ENCODE measurements around the gene NCAPG.
"Not testable (repeated sequence)": the region's sequence is repeated elsewhere in the genome, so short reads cannot be mapped to it uniquely, and the experiment has no call there.

Gene NCAPG

DNA sequence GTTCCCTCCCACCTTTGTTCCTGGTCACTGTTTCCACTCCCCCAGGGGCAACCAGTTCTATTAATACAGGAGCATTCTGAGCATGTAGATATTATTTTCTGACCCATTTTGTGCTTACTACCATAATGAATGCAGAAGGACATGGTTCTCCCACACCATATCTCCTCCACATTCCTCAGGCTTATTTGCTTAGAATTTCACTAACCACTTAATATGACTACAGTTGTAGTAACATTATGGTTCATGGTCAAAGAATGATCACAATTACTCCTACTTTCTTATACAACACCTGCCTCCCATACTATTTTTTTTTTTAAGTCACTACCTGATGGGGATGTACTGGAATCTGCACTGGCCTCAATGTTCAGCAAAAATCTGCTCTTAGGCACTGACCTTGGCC, 21.8 kb upstream of the NCAPG start:
- no peak for DNase-seq

DNA sequence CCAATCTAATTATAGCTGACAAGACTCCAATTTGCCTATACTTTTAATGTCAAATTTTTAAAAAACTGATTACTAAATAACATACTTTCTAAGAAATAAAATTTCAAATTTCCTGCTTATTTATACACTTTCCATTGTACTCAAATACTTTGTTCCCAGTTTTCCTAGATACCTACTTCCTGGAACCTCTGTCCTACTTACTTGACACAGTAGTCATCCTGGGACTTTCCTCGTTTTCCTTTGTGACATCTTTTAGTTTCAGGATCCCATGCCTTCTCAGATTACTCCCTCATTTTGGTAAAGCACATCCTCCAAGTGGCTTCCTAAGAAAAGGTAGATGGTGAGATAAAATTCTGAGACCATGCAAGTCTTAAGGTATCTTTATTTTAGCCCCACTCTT, 16.0 kb upstream of the NCAPG start:
- no peak for DNase-seq

DNA sequence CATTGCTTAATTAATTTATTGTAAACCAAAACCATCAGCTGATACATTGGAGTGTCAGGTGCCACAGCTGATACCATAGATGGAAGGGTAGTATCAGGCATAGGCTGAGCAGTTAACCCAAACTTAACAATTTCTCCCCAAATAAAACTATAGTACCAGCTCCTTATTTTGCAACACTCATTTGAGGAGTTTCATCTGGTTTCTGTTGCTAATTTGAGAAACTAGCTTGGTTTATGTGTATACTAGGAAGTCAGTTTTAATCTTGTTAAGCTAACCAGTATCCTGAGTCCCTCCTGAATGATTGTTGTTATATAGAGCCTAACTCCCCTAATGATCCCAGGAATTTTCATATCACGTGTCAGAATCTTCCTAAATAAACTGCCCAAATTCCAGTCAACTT, 13.0 kb upstream of the NCAPG start:
- no peak for DNase-seq

DNA sequence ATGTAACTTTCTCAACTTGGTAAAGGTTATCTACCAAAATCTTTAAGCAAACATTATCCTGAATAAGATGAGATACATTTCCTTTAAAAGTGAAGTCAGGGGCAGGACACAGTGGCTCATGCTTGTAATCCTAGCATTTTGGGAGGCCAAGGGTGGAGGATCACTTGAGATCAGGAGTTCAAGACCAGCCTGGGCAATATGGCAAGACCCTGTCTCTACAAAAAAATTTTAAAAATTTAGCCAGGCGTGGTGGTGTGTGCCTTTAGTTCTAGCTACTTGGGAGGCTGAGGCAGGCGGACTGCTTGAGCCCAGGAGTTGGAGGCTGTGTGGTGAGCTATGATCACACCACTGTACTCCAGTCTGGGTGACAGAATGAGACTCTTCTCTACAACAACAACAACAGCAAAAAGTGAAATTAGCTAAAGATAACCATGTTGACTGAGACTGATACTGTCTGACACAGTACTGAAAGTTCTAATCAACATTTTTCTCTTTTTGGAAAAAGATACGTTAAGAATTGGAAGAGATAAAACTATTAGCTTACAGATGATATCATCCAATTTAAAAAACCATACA, 5.1 kb upstream of the NCAPG start:
- DNase-seq: no peak

DNA sequence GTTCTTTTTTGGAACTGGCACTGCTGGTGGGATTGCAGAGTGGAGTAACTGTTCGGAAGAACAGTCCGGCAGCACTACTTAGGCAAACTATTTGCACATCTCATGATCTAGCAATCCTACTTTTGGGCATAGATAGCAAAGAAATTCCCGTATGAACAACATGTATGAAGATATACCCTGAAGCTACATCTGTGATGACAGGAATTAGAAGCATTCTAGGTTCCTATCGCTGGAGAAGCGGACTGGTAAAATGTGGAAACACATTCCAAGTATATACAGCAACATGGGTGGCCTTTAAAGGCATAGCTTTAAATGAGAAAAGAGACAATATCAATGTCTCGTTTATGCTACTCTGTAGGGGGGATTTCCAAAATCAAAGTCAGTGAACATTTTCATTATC, 3.3 kb upstream of the NCAPG start:
- DNase-seq: no peak

DNA sequence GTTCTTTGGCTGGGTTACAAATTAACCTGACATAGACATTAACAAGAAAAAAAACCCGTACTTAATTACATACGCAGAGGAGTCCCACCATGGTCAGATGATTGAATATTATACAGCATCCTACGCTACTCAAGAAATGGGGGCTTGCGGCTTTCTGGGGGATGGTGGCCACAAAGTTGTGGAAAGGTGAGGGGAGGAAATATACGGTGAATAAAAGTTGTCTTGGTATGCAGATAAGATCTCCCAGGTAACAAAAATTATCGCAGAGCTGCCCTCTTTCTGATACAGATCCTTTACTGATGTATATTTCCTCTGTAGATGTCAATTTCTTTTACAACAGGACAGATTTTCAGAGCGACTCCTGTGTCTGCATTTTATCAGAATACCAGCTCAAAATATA, 1.1 kb upstream of the NCAPG start:
- no peak for DNase-seq

DNA sequence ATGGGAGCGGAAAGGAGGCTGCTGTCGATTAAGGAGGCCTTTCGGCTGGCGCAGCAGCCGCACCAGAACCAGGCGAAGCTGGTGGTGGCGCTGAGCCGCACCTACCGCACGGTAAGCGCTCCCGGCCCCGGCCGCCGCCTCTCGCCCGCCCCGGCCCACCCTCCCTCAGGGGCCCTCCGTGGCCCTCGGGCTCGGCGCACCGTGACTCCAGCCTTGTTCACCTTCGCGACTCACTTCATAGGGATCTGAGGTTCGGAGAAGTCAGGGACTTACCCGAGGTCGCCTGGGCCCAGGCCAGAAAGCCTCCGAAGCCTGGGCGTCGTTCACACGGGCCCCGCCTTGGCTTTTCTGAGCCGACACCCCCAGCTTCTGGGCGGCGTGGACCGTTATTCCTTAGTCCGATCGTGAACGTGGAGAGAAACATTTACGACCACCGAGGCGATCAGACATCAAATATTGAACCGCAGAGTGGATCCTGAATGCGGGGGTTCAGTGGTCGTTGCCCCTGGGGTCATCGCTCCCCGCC, 362 bp downstream of the NCAPG start:
- DNase-seq: peak; percentile 55

DNA sequence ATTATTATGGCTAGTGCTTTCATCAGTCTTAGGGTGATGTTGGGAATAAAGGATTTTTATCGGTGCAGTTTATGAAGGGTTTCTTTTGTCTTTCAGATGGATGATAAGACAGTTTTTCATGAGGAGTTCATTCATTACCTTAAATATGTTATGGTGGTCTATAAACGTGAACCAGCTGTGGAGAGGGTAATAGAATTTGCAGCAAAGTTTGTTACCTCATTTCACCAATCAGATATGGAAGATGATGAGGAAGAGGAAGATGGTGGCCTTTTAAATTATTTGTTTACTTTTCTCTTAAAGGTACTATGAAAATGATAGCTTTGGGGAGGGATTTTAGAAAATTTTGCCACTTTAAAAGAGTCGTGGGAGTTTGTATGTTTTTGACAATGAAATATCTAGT, 1.3 kb downstream of the NCAPG start:
- DNase-seq: no peak

DNA sequence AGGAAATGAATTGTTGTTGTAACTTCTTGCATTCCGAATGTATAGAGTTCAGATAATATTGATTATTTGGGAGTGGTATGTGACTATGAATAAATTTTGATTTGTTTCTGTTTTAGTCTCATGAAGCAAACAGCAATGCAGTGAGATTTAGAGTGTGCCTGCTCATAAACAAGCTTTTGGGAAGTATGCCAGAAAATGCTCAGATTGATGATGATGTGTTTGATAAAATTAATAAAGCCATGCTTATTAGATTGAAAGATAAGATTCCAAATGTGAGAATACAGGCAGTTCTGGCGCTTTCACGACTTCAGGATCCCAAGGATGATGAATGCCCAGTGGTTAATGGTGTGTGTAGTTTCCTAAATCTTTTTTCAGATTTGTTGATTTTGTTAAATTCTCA, 2.0 kb downstream of the NCAPG start:
- DNase-seq: no peak

DNA sequence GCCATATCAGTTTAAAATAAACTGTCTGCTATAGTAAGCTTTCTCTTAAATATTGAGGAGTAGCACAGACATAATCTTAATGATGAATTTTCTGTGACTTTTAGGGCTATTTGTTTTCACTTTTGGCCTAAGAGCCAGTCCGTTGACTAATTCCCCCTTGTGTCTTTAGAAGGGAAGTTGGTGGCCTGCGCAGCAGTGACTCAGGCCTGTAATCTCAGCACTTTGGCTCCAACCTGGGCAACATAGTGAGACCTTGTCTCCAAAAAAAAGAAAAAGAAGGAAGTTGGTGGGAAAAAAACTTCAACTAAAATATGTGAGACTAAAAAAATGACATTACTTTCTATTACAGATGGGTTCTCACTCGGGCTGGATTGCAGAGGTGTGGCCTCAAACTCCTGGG, 3.4 kb downstream of the NCAPG start:
- DNase-seq: no peak

DNA sequence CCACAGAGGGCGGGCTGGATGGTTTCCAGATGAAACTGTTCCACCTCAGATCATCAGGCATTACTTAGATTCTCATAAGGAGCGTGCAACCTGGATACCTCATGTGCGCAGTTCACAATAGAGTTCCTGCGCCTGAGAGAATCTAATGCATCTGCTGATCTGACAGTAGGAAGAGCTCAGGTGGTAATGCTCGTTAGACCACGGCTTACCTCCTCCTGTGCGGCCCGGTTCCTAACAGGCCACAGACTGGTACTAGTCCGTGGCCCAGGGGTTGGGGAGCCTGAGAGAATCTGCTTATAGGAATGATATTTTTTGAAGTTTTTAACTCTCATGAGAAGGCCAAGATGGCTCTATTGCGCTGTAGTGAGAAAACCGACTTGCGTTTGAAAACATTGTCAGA, 5.4 kb downstream of the NCAPG start:
- no peak for DNase-seq

DNA sequence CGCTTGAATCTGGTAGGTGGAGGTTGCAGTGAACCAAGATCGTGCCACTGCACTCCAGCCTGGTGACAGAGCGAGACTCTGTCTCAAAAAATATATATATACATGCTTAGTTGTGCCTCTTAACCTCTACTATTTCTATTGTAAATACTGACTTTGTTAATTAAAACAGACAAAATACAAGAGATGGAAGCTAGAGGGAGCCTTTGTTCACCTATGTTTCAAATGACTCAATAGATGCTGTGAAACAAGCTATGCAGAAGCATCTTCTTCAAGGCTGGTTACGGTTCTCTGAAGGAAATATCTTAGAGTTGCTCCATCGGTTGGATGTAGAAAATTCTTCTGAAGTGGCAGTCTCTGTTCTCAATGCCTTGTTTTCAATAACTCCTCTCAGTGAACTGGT, 6.2 kb downstream of the NCAPG start:
- no peak for DNase-seq

DNA sequence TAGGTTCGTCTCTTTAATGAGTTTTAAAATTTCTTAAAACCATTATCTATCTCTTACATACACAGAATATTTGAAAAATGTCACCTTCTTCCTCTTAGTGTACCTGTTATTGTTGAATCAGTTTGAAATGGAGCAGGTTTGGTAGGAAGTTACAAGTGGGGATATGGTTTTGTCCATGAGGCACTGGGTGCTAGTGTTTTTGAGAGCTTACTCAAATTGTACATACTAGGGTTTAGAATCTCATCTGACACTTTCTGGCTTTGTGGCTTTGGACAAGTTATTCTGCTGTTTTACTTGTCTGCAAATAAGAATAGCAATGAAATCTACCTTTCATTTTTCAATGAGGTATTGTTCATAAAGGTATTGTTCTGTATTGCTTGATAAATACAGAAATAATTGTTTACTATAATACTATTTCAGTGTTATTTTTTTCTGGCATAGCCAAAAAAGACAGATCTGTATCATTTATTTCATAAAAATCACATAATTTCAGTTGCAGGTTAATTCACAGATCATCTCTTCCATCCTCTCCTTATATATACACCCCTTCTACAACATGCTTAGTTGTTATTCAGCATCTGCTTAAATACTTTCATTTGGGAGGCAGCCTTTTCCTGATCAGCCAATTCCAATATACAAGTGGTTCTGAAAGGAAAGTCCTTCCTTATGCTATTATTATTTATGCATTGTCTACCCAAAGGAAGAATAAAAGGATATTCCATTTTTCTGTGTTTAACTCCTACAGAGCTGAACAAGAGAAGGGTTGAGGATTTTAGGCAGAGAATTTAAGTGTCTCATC, 13.3 kb downstream of the NCAPG start:
- no peak for DNase-seq

DNA sequence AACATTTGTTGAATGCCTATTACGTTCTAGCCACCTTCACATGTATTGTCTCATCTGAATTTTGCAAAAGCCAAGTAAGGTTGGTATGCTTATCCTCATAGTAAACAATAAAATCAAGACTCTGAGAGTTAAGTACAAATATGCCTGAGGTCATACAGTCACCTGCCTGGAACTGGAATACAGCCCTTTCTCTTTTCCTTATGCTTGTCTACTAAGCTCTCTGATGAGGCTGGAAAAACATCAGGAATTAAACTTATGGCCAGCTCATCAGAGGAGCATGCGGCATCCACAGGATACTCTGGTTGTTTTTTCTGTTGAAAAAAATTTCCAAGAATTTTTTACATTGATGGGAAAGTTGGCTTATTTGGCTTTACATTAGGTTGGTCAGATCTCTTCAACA, 35.5 kb downstream of the NCAPG start:
- DNase-seq: no peak

DNA sequence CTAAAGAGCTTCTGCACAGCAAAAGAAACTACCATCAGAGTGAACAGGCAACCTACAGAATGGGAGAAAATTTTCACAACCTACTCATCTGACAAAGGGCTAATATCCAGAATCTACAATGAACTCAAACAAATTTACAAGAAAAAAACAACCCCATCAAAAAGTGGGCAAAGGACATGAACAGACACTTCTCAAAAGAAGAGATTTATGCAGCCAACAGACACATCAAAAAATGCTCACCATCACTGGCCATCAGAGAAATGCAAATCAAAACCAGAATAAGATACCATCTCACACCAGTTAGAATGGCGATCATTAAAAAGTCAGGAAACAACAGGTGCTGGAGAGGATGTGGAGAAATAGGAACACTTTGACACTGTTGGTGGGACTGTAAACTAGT, 39.5 kb downstream of the NCAPG start:
- DNase-seq: not testable (repeated sequence)

DNA sequence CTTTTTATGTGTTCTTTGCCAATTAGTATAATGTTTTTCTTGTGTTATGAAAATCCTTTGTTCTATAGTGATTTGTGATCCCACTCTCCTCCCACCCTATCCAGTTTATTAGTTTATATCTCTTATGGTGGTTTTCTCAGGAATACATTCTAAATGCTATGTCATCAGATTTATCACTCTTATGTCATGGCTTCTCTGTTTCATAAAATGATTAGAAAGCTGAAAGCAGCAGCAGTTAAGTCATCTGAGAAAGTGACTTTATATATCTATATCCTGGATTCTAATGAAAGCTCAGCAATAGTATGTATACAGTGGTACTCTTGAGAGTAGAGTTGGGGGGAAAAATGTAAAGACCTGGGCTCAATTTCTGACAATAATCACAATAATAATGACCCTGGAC, 41.2 kb downstream of the NCAPG start:
- no peak for DNase-seq

DNA sequence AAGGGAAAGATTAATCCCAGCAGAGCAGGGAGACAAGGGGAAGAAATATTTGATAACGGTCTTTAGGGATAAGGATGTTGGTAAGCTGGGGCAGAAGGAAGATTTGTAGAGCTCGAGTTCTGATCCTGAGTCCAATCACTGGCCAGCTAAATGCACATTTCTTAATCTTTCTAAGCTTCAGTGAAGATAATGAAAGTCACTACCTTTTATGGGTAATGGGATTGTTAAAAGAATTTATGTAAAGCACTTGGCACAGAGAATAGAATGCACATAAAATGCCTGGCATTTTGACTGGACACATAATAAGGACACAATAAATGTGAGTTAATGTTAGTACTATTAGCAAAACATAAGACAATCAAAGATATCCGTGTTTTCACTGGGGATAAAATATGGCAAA, 43.3 kb downstream of the NCAPG start:
- no peak for DNase-seq

DNA sequence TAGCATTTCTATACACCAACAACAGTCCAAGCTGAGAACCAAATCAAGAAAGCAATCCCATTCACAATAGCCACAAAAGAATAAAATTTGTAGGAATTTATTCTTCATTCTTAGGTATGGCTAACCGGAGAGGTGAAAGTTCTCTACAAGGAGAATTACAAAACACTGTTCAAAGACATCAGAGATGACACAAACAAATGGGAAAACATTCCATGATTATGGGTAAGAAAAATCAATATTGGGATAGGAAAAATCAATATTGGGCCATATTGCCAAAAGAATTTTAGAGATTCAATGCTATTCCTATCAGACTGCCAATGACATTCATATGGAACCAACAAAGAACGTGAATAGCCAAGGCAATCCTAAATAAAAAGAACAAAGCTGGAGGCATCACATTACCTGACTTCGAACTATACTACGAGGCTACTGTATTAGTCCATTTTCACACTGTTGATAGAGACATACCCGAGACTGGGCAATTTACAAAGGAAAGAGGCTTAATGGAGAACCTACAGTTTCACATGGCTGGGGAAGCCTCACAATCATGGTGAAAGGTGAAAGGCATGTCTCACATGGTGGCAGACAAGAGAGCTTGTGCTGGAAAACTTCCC, 49.1 kb downstream of the NCAPG start:
- no peak for DNase-seq

DNA sequence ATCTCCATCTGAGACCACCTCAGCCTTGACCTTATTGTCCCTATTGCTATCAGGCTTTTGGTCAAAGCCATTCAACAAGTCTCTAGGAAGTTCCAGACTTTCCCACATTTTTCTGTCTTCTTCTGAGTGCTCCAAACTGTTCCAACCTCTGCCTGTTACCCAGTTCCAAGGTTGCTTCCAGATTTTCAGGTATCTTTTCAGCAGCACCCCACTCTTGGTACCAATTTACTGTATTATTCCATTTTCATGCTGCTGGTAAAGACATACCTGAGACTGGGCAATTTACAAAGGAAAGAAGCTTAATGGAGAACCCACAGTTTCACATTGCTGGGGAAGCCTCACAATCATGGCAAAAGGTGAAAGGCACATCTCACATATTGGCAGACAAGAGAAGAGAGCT, 51.1 kb downstream of the NCAPG start:
- not testable (repeated sequence) for DNase-seq

DNA sequence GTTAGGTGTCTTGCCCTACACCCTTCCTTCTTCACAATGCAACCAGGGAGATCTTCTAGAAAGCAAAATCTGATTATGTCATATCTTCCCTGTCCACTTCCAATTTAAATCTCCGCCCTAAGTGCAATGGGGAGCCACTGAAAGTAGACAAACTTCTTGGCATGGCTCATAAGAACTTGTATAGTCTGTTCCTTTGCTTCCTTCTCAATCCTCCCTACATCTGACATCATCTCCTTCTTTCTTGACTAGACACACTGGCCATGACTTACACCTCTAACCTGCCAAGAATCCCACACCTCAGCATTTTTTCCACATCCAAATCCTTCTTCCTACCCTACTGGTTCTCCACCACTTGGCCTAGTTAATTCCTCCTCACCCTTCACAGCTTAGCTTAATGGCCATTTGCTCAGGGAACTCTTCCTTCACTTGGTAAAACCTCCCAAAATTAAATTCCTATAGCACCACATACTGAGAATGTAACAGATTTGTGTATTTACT, 55.1 kb downstream of the NCAPG start:
- DNase-seq: no peak

DNA sequence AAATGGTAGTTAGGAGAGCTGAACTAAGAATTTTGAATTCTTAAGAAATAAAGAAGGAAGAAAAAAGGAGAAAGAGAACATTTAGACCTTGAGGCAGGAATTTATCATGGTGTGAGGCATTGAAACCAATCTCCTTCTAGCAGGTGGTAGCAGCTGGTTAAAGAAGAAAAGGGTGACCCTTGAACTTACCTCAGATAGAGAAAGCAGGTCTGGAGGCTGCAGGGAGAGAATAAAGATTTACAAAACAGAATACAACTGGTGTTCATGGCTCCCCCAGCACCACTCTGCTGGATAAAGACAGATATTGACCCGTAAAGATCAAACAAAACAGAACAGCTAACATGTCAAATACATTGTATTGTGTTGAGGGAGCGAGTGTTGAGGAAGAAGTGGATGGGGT, 56.0 kb downstream of the NCAPG start:
- no peak for DNase-seq

DNA sequence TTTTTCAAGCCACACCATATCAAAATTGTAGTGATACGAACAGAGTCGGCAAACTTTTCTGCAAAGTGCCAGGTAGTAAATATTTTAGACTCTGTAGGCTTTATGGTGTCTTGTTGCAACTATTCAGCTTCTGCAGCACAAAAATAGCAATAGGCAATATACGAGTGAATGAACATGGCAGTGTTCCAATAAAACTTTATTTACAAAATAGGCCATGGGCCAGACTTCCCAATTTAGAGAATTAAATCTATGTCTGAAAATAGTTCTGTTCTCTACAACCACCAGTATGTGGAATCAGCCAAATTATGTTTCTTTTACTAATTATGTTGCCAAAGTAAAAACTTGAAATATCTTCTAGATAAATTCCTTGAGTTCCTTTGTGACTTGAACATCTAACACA, 56.5 kb downstream of the NCAPG start:
- DNase-seq: no peak

DNA sequence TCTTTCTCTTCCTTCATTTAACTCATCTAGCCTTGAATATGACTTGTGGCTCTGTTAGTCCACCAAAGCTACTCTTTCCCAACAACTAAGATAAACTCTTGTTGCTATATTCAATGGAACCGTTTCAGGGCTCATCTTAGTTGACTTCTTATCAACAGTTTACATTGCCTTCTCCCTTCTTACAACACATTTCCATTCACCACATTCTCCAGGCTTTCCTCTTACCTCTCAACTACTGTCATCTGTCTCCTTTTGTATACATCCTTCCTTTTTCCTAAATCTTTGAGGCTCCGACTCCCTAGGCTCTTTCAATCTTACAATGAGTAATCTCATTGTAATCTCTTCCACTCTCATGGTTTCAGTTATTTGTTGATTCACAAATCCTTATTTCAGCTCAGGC, 58.5 kb downstream of the NCAPG start:
- no peak for DNase-seq

DNA sequence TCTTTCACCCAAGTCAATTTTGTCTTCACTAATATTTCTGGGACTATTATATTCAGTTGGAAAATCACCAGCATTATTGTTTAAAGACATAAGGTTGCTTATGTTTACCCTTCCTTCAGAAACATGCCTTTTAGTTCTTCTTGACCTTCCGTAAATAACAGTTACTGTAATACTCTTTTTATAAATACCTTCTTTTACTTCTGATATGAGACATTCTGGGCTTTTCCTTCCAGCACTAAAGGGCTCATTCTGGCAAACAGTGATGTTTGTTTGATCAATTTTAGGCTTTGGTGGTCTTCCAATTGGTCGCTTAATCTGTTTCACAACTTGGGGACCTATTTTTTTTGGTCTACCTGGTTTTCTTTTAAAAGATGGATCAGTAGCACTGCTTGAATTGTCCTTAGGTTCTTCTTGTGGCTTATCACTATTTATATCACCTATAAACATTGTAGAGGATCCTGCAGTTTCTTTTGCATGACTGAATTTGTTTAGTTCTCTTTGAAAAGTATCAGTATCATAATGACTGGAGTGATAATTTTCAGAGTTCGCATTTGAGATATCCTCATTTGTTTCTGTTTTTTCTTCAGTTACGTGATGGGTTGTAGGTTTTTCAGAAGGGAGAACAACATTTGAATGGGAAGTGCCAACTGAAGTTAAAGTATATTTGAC, 64.8 kb downstream of the NCAPG start:
- no peak for DNase-seq
